GM23248 (cell line): ENCODE results near the gene MCF2L. TPM values are rescaled to one million over a fixed set of nuclear protein-coding genes. Genes with fewer than 3 reads are reported as not detected.

ENCODE experiments used
- DNase-seq: peaks from one replicate; pipeline ENCODE4 v3.0.0-alpha.2; 2015
- H2AFZ ChIP-seq: fragments of 200-600 bp; sonication (generic); 2 replicates; pipeline ENCODE4 v1.6.1; 2016; ENCODE audit warnings: antibody characterized with exemption
- H3F3A ChIP-seq: fragments of 200-600 bp; sonication (generic); 2 replicates; pipeline ENCODE4 v1.6.1; 2016; ENCODE audit warnings: mild to moderate bottlenecking, antibody characterized with exemption, mixed run types; ENCODE audit not compliant: insufficient read depth
- H3K27ac ChIP-seq: fragments of 200-600 bp; sonication (generic); 2 replicates; pipeline ENCODE4 v1.5.1; 2016; ENCODE audit warnings: mild to moderate bottlenecking
- H3K27me3 ChIP-seq: fragments of 200-600 bp; sonication (generic); replicated peaks from 2 replicates; pipeline ENCODE4 v1.6.1; 2016; ENCODE audit warnings: mild to moderate bottlenecking; ENCODE audit not compliant: insufficient read depth
- H3K36me3 ChIP-seq: fragments of 200-600 bp; sonication (generic); 2 replicates; pipeline ENCODE4 v1.6.1; 2016; ENCODE audit warnings: low read depth, mild to moderate bottlenecking
- H3K4me1 ChIP-seq: fragments of 200-600 bp; sonication (generic); 2 replicates; pipeline ENCODE4 v1.6.1; 2016; ENCODE audit warnings: mild to moderate bottlenecking; ENCODE audit not compliant: insufficient read depth
- H3K4me2 ChIP-seq: fragments of 200-600 bp; sonication (generic); one replicate; pipeline ENCODE4 v1.6.1; 2016; ENCODE audit warnings: mild to moderate bottlenecking; ENCODE audit not compliant: unreplicated experiment
- H3K4me3 ChIP-seq: fragments of 200-600 bp; sonication (generic); 2 replicates; pipeline ENCODE4 v1.5.1; 2016; ENCODE audit warnings: mild to moderate bottlenecking
- H3K79me2 ChIP-seq: fragments of 200-600 bp; sonication (generic); 2 replicates; pipeline ENCODE4 v1.6.1; 2016; ENCODE audit warnings: mild to moderate bottlenecking; ENCODE audit not compliant: insufficient read depth
- H3K9ac ChIP-seq: fragments of 200-600 bp; sonication (generic); 2 replicates; pipeline ENCODE4 v1.6.1; 2016; ENCODE audit warnings: mild to moderate bottlenecking
- H3K9me2 ChIP-seq: fragments of 200-600 bp; sonication (generic); 2 replicates; pipeline ENCODE4 v1.6.1; 2016; ENCODE audit warnings: mixed run types, mild to moderate bottlenecking, moderate library complexity; ENCODE audit not compliant: insufficient read depth
- H3K9me3 ChIP-seq: fragments of 200-600 bp; sonication (generic); one replicate; pipeline ENCODE4 v1.6.1; 2017; ENCODE audit warnings: low read depth
- H4K20me1 ChIP-seq: fragments of 200-600 bp; sonication (generic); 2 replicates; pipeline ENCODE4 v1.6.0; 2016; ENCODE audit not compliant: insufficient read depth
- EZH2 ChIP-seq: fragments of 200-600 bp; sonication (generic); IDR thresholded peaks from 2 replicates; pipeline ENCODE4 v1.6.1; 2018; ENCODE audit warnings: antibody characterized with exemption, mild to moderate bottlenecking; ENCODE audit not compliant: insufficient read depth, poor library complexity, severe bottlenecking
- EZH2phosphoT487 ChIP-seq: fragments of 200-600 bp; sonication (generic); IDR thresholded peaks from 2 replicates; pipeline ENCODE4 v1.6.1; 2018; ENCODE audit warnings: antibody characterized with exemption, moderate library complexity, mild to moderate bottlenecking, low read depth; ENCODE audit not compliant: insufficient read depth
- WGBS, 2 experiments: methylation state at CpG; one replicate each; pipeline ENCODE4 v1.1.6; 2015 to 2017; ENCODE audit warnings: low lambda C conversion rate in 2 of 2, low coverage in 1 of 2; ENCODE audit errors: missing lambda C conversion rate in 2 of 2; 5-methylcytosine and 5-hydroxymethylcytosine counted together
- in situ Hi-C: fragments of 300-500 bp; cut with MboI; formaldehyde crosslinking; loops from 2 replicates; pipeline ENCODE4 v1.15.0; 2020
- polyA plus RNA-seq: library from polyadenylated mRNA; unstranded; fragments of >200 nt; fragmentation: Nextera tagmentation; extraction: Ambion mirVana; gene quantifications from 2 replicates; pipeline ENCODE4 v1.2.1, GENCODE V29; 2016
- total RNA-seq: library from RNA; depleted of rRNA; stranded (reverse); fragments of >200 nt; shearing (Covaris generic); gene quantifications from 2 replicates; pipeline ENCODE4 v1.2.3, GENCODE V29; 2014

MCF2L gene
- total and polyA plus RNA-seq, 2 experiments from 2014 or later, result not detected

- no peaks in the 10 kb centered on the region for H3K9me2 ChIP-seq
- in situ Hi-C loops, result no loop called here
- TF ChIP-seq EZH2phosphoT487 (no peak), EZH2 (no peak)
- 80 to 82% methylated on average over 11 of the region's 11 CpGs for WGBS, 2 experiments
- H3F3A ChIP-seq, result no peaks in the 10 kb centered on the region
- no peak overlapping the region for H3K27ac ChIP-seq
- no peak overlapping the region for H3K4me2 ChIP-seq
- no peak overlapping the region for H2AFZ ChIP-seq
- H3K4me3 ChIP-seq, result no peak overlapping the region
- H3K36me3 ChIP-seq, result no peaks in the 10 kb centered on the region
- no peaks in the 10 kb centered on the region for H3K9me3 ChIP-seq
- H3K4me1 ChIP-seq, result no peaks in the 10 kb centered on the region
- H3K79me2 ChIP-seq, result no peaks in the 10 kb centered on the region
- DNase-seq, result no peak
- peaks cover 3% of the 10 kb centered on the region; the same call in 1 of the 2 replicates for H3K27me3 ChIP-seq
- no peak overlapping the region for H3K9ac ChIP-seq
- H4K20me1 ChIP-seq, result no peaks in the 10 kb centered on the region
Measured at GRCh38 chr13:113137691-113138298, 168.8 kb downstream of the MCF2L start.

- WGBS, 2 experiments, result 81 to 82% methylated on average over 16 of the region's 16 CpGs
- Histone ChIP-seq H3F3A (no peaks in the 10 kb centered on the region), H3K9me2 (no peaks in the 10 kb centered on the region), H3K79me2 (no peaks in the 10 kb centered on the region), H3K4me2 (no peak overlapping the region), H2AFZ (no peak overlapping the region), H3K9me3 (no peaks in the 10 kb centered on the region), H3K9ac (no peak overlapping the region), H3K36me3 (no peaks in the 10 kb centered on the region), H4K20me1 (no peaks in the 10 kb centered on the region), H3K27me3 (peaks cover under 1% of the 10 kb centered on the region; the same call in 1 of the 2 replicates), H3K27ac (no peak overlapping the region), H3K4me1 (no peaks in the 10 kb centered on the region), H3K4me3 (no peak overlapping the region)
- in situ Hi-C loops, result no loop called here
- no peak for DNase-seq
- TF ChIP-seq EZH2phosphoT487 (no peak), EZH2 (no peak)
Measured at GRCh38 chr13:113138792-113139551, 170.0 kb downstream of the MCF2L start.

- H3K4me1 ChIP-seq, result no peaks in the 10 kb centered on the region
- no peaks in the 10 kb centered on the region for H3F3A ChIP-seq
- in situ Hi-C loops, result no loop called here
- H3K9me2 ChIP-seq, result no peaks in the 10 kb centered on the region
- TF ChIP-seq EZH2phosphoT487, result no peak
- no peak for TF ChIP-seq EZH2
- WGBS, 2 experiments, result 68 to 80% methylated on average over 5 of the region's 5 CpGs
- H3K9ac ChIP-seq, result no peak overlapping the region
- no peaks in the 10 kb centered on the region for H4K20me1 ChIP-seq
- no peak overlapping the region for H3K27ac ChIP-seq
- H3K4me2 ChIP-seq, result no peak overlapping the region
- DNase-seq, result no peak
- no peaks in the 10 kb centered on the region for H3K36me3 ChIP-seq
- H3K9me3 ChIP-seq, result no peaks in the 10 kb centered on the region
- no peaks in the 10 kb centered on the region for H3K79me2 ChIP-seq
- H3K4me3 ChIP-seq, result no peak overlapping the region
- no peak overlapping the region for H2AFZ ChIP-seq
- H3K27me3 ChIP-seq, result no peaks in the 10 kb centered on the region; the same call in 1 of the 2 replicates
Measured at GRCh38 chr13:113139577-113139976, 170.6 kb downstream of the MCF2L start.

GRCh38 chr13:113140677-113141600 lies 171.9 kb downstream of the MCF2L start:
- H3K9me3 ChIP-seq, result no peaks in the 10 kb centered on the region
- H3K27ac ChIP-seq, result no peak overlapping the region
- no peak for DNase-seq
- no peaks in the 10 kb centered on the region for H3K4me1 ChIP-seq
- no peaks in the 10 kb centered on the region for H4K20me1 ChIP-seq
- WGBS, 2 experiments, result 88 to 89% methylated on average over 25 to 26 of the region's 26 CpGs
- H3F3A ChIP-seq, result no peaks in the 10 kb centered on the region
- H3K79me2 ChIP-seq, result no peaks in the 10 kb centered on the region
- no peaks in the 10 kb centered on the region; the same call in 1 of the 2 replicates for H3K27me3 ChIP-seq
- H3K36me3 ChIP-seq, result no peaks in the 10 kb centered on the region
- H3K4me2 ChIP-seq, result no peak overlapping the region
- no peak overlapping the region for H2AFZ ChIP-seq
- in situ Hi-C loops, result no loop called here
- TF ChIP-seq EZH2phosphoT487 (no peak), EZH2 (no peak)
- H3K9ac ChIP-seq, result no peak overlapping the region
- H3K9me2 ChIP-seq, result no peaks in the 10 kb centered on the region
- no peak overlapping the region for H3K4me3 ChIP-seq
